Vagina (tissue), 2 donors: ENCODE data around the gene SURF1.

Experiments
- CTCF ChIP-seq, 3 experiments: fragments of 450-650 bp in 2 of 3; fragments of 200-600 bp in 1 of 3; sonication (generic) in 1 of 3; IDR thresholded peaks; one replicate each; pipeline ENCODE4 v1.5.1; 2017 to 2019; ENCODE audit warnings: antibody characterized with exemption in 3 of 3, mild to moderate bottlenecking in 2 of 3, moderate library complexity in 2 of 3
- POLR2A ChIP-seq, 2 donors: fragments of 450-650 bp; IDR thresholded peaks; one replicate each; pipeline ENCODE4 v1.6.1; 2017; ENCODE audit warnings: antibody characterized with exemption in 2 of 2, mild to moderate bottlenecking in 2 of 2, moderate library complexity in 2 of 2

- TF ChIP-seq POLR2A (IDR thresholded peaks at IDR 0.05): no peak
- TF ChIP-seq CTCF (IDR thresholded peaks at IDR 0.05): no peak
These were observed 35.8 kb downstream of the SURF1 start for GRCh38 chr9:133320421-133320881.
